GM20000 (cell line): ENCODE measurements around the gene EMC6.
A peak's percentile ranks its signal among the peaks of the same experiment; 100 is the strongest.

Experiments
- DNase-seq: peaks from one replicate; pipeline ENCODE4 v3.0.0; 2012; ENCODE audit warnings: low spot score
- CTCF ChIP-seq: IDR thresholded peaks from 2 replicates; pipeline ENCODE4 v1.5.1; 2012; ENCODE audit warnings: mild to moderate bottlenecking, control low read depth; ENCODE audit errors: extremely low read depth, missing control alignments

Gene EMC6

GRCh38 chr17:3641717-3642486 lies 26.7 kb upstream of the EMC6 start:
- TF ChIP-seq CTCF: no peak
- no peak for DNase-seq

- DNase-seq: no peak
- TF ChIP-seq CTCF: no peak
Observed at GRCh38 chr17:3643889-3644349, 24.7 kb upstream of the EMC6 start.

- TF ChIP-seq CTCF: no peak
- no peak for DNase-seq
Observed at GRCh38 chr17:3645310-3645709, 23.3 kb upstream of the EMC6 start.

GRCh38 chr17:3647251-3647650 lies 21.4 kb upstream of the EMC6 start:
- no peak for TF ChIP-seq CTCF

GRCh38 chr17:3647769-3648555 lies 20.6 kb upstream of the EMC6 start:
- TF ChIP-seq CTCF: peak; percentile 27
- no peak for DNase-seq

More at GRCh38 chr17:3647251-3647650, 21.4 kb upstream of the EMC6 start:
- DNase-seq: no peak

DNA sequence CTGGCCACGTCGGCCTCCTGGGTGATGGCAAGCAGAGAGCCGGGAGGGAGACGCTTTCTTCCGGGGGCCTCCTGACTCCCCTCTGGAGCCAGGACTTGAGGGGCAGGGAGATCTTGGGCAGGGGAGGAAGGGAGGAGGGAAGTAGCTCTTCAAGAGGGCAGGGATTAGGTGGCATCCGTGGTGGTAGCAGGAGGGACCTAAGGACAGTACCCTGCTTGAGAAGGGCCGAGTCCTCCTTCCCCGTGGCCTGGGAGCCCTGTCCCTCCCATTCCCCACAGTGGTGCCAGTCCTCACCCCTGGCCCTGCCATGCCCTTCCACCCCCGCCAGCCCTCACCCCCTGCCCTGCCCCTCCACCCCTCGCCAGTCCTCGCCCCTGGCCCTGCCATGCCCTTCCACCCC lies 12.8 kb upstream of the EMC6 start:
- no peak for TF ChIP-seq CTCF
- no peak for DNase-seq

DNA sequence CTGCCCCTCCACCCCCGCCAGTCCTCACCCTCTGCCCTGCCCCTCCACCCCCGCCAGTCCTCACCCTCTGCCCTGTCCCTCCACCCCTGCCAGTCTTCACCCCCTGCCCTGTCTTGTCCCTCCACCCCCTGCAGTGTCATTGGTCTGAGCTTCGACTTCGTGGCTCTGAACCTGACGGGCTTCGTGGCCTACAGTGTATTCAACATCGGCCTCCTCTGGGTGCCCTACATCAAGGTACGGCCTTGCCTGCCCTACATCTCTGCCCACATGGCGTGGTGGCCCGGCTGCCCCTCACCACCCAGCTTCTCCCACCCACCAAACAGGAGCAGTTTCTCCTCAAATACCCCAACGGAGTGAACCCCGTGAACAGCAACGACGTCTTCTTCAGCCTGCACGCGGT lies 12.3 kb upstream of the EMC6 start:
- TF ChIP-seq CTCF: no peak
- no peak for DNase-seq
